SHP77 (cell line): Measurements from ENCODE around the gene ADCY4.

Source experiments
- DNase-seq, 2 experiments: peaks; one replicate each; lab custom pipeline; 2025; lab: John Stamatoyannopoulos, UW

Gene ADCY4

GRCh38 chr14:24338843-24339242 lies 4.0 kb upstream of the ADCY4 start:
- no peak for DNase-seq

GRCh38 chr14:24337824-24338175 lies 2.9 kb upstream of the ADCY4 start:
- DNase-seq: no peak

- DNase-seq: no peak
Observed at GRCh38 chr14:24337144-24337823, 2.4 kb upstream of the ADCY4 start.

GRCh38 chr14:24335461-24336171 lies 745 bp upstream of the ADCY4 start:
- DNase-seq: no peak

GRCh38 chr14:24332268-24332993 lies 2.4 kb downstream of the ADCY4 start:
- peak; percentile 74 to 76 for DNase-seq

GRCh38 chr14:24331731-24332267 lies 3.1 kb downstream of the ADCY4 start:
- peak in 1 of 2 experiments; percentile 49 for DNase-seq

GRCh38 chr14:24330973-24331674 lies 3.7 kb downstream of the ADCY4 start:
- no peak for DNase-seq

GRCh38 chr14:24329736-24330135 lies 5.1 kb downstream of the ADCY4 start:
- DNase-seq: no peak

GRCh38 chr14:24329073-24329663 lies 5.7 kb downstream of the ADCY4 start:
- no peak for DNase-seq

GRCh38 chr14:24327914-24328313 lies 7.0 kb downstream of the ADCY4 start:
- DNase-seq: peak; percentile 6 to 9

- DNase-seq: no peak
Observed at GRCh38 chr14:24327303-24327702, 7.6 kb downstream of the ADCY4 start.

- DNase-seq: no peak
Observed at GRCh38 chr14:24325963-24326362, 8.9 kb downstream of the ADCY4 start.

GRCh38 chr14:24325041-24325530 lies 9.8 kb downstream of the ADCY4 start:
- no peak for DNase-seq

GRCh38 chr14:24324024-24324423 lies 10.8 kb downstream of the ADCY4 start:
- no peak for DNase-seq

- no peak for DNase-seq
Observed at GRCh38 chr14:24323341-24323740, 11.5 kb downstream of the ADCY4 start.

- DNase-seq: no peak
Observed at GRCh38 chr14:24322672-24323071, 12.2 kb downstream of the ADCY4 start.

- DNase-seq: no peak
Observed at GRCh38 chr14:24321212-24321975, 13.5 kb downstream of the ADCY4 start.

GRCh38 chr14:24317141-24317928 lies 17.5 kb downstream of the ADCY4 start:
- DNase-seq: no peak

GRCh38 chr14:24316597-24316950 lies 18.3 kb downstream of the ADCY4 start:
- no peak for DNase-seq
